SU-DHL-6 (cell line): ENCODE data around the gene INSIG2.

Experiments
- EZH2phosphoT487 ChIP-seq: fragments of 200-600 bp; sonication (generic), shearing (Covaris generic); conservative IDR thresholded peaks from 2 replicates; pipeline ENCODE4 v1.6.1; 2018; ENCODE audit warnings: mild to moderate bottlenecking, antibody characterized with exemption, low read length, moderate library complexity, mixed read lengths
- TF ChIP-seq, protein P1 (sequence below): fragments of 200-600 bp; sonication (generic); IDR thresholded peaks from one replicate; pipeline ENCODE4 v1.5.1; 2017; ENCODE audit warnings: antibody characterized with exemption, mild to moderate bottlenecking, low read length, moderate library complexity; ENCODE audit not compliant: insufficient read depth, poor library complexity, severe bottlenecking

DNA sequence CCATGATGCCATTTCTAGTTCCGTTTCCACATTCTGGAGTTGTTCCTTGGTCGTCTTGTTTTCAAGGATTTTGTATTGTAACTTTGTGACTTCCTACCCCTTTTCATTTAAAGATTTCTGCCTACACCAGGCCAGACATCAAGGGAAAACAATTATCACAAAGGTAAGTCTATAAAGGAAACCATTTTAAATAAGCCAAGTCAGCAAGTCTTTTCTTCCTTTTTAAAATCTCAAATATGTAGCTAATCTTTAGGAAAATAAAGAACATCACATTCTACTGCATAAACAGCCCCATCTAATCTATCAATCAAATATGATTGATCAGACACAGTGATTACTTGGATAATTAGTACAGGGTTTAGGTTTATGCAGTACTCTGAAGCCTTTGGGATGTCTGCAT lies 35.8 kb upstream of the INSIG2 start:
- TF ChIP-seq, protein P1, sequence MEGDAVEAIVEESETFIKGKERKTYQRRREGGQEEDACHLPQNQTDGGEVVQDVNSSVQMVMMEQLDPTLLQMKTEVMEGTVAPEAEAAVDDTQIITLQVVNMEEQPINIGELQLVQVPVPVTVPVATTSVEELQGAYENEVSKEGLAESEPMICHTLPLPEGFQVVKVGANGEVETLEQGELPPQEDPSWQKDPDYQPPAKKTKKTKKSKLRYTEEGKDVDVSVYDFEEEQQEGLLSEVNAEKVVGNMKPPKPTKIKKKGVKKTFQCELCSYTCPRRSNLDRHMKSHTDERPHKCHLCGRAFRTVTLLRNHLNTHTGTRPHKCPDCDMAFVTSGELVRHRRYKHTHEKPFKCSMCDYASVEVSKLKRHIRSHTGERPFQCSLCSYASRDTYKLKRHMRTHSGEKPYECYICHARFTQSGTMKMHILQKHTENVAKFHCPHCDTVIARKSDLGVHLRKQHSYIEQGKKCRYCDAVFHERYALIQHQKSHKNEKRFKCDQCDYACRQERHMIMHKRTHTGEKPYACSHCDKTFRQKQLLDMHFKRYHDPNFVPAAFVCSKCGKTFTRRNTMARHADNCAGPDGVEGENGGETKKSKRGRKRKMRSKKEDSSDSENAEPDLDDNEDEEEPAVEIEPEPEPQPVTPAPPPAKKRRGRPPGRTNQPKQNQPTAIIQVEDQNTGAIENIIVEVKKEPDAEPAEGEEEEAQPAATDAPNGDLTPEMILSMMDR, result no peak
- TF ChIP-seq EZH2phosphoT487, result no peak
